Left ventricle myocardium inferior (tissue), 1 donor: ENCODE measurements around the gene THNSL1. TPM values are rescaled to one million over a fixed set of nuclear protein-coding genes. Genes with fewer than 3 reads are reported as not detected.

ENCODE experiments used
- DNase-seq: peaks from one replicate; pipeline ENCODE4 v3.0.0-alpha.2; 2020
- H3K27ac ChIP-seq: fragments of 200-600 bp; replicated peaks from 2 replicates; pipeline ENCODE4 v1.8.0; 2021
- H3K27me3 ChIP-seq: fragments of 200-600 bp; 2 replicates; pipeline ENCODE4 v1.8.0; 2021; ENCODE audit warnings: low read depth
- H3K36me3 ChIP-seq: fragments of 200-600 bp; 2 replicates; pipeline ENCODE4 v1.8.0; 2021
- H3K4me1 ChIP-seq: fragments of 200-600 bp; 2 replicates; pipeline ENCODE4 v1.8.0; 2021
- H3K4me3 ChIP-seq: fragments of 200-600 bp; 2 replicates; pipeline ENCODE4 v1.8.0; 2021; ENCODE audit warnings: mild to moderate bottlenecking, moderate library complexity
- H3K9me3 ChIP-seq: fragments of 200-600 bp; replicated peaks from 2 replicates; pipeline ENCODE4 v1.8.0; 2021
- intact Hi-C: fragments of 100-400 bp; cut with micrococcal nuclease; formaldehyde crosslinking; loops from one replicate; pipeline ENCODE4 v1.11.0; 2022
- total RNA-seq: library from RNA; stranded (reverse); fragmentation: NEBNext Ultra II Directional; extraction: Animal tissue kit (Norgen Biotek cat#: 25700); gene quantifications from one replicate; pipeline ENCODE4 v1.2.1, GENCODE V29; 2021
- TF ChIP-seq, protein P1 (sequence below): fragments of 200-600 bp; IDR thresholded peaks from 2 replicates; pipeline ENCODE4 v1.8.0; 2021; ENCODE audit warnings: antibody characterized with exemption, mild to moderate bottlenecking, borderline replicate concordance
- donor health status: DM: no; HTN: yes; CAD: no; lungs with severe emphysema.

Gene THNSL1
- total RNA-seq, 1 donor from 2014 or later, result 5.3 TPM

DNA sequence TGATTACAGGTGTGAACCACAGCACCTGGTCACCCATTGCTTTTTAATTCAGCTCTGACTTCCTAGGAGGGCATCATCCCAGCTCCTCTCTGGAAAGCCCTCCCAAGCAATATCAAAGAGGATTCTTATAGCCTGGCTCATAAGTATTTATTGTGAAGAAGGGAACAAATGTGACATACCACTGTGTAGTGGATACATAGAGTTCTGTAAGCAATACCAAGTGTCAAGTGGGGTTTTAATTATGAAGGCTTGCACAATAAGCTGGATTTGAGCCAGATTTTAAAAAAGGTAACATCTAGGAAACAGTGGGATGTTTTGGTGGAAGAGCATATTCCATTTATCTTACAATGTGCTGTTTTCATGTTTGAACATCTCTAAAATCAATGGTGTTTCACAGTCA, 45.0 kb upstream of the THNSL1 start:
- Histone ChIP-seq H3K27me3 (no peaks in the 10 kb centered on the region), H3K9me3 (no peaks in the 10 kb centered on the region), H3K27ac (peak overlapping the region; percentile 3), H3K4me3 (no peak overlapping the region), H3K4me1 (peaks cover 29% of the 10 kb centered on the region), H3K36me3 (no peaks in the 10 kb centered on the region)
- DNase-seq, result no peak
- TF ChIP-seq, protein P1, sequence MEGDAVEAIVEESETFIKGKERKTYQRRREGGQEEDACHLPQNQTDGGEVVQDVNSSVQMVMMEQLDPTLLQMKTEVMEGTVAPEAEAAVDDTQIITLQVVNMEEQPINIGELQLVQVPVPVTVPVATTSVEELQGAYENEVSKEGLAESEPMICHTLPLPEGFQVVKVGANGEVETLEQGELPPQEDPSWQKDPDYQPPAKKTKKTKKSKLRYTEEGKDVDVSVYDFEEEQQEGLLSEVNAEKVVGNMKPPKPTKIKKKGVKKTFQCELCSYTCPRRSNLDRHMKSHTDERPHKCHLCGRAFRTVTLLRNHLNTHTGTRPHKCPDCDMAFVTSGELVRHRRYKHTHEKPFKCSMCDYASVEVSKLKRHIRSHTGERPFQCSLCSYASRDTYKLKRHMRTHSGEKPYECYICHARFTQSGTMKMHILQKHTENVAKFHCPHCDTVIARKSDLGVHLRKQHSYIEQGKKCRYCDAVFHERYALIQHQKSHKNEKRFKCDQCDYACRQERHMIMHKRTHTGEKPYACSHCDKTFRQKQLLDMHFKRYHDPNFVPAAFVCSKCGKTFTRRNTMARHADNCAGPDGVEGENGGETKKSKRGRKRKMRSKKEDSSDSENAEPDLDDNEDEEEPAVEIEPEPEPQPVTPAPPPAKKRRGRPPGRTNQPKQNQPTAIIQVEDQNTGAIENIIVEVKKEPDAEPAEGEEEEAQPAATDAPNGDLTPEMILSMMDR, result no peak
- intact Hi-C loops, result no loop called here

DNA sequence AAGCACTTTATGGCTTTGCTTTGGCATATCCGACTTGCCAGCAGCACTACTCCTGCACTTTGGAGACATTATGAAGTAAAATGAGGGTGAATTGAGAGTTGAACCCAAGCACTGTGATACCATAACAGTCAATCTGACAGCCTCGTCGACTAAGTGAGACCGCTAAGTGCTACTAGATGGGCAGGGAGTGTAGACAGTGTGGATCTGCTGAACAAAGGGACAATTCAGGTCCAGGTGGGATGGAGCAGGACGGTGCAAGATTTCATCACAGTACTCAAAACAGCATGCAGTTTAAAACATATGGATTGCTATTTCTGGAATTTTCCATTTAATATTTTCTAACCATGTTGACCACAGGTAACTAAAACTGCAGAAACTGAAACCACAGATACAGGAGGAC, 43.2 kb upstream of the THNSL1 start:
- H3K4me3 ChIP-seq, result no peak overlapping the region
- H3K9me3 ChIP-seq, result no peaks in the 10 kb centered on the region
- TF ChIP-seq, protein P1, result no peak
- H3K27me3 ChIP-seq, result no peaks in the 10 kb centered on the region
- no peak for DNase-seq
- intact Hi-C loops, result no loop called here
- no peak overlapping the region for H3K27ac ChIP-seq
- no peaks in the 10 kb centered on the region for H3K36me3 ChIP-seq
- H3K4me1 ChIP-seq, result peaks cover 33% of the 10 kb centered on the region

DNA sequence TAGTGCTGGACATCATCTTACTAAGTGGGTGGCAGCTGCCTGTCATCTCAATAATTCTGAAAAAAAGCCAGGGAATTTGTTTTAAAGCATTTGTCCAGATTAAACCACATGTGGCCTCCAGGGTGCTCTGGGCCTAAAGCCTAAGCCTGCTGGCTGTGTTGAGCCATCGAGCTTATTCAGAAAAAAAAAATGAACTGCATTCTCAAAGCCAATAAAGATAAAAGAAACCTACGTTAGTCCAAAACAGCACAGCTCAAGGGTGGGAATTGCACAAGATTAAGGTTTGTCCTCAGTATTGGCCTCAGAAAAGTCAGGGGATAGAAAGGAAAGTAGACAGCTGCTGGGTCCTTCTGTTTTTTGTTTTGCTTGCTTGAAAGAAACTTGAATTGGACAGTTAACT, 41.4 kb upstream of the THNSL1 start:
- Histone ChIP-seq H3K4me3 (no peak overlapping the region), H3K27me3 (no peaks in the 10 kb centered on the region), H3K27ac (peak overlapping the region; percentile 74), H3K36me3 (no peaks in the 10 kb centered on the region), H3K9me3 (no peaks in the 10 kb centered on the region), H3K4me1 (peaks cover 35% of the 10 kb centered on the region)
- DNase-seq, result peak; percentile 53
- TF ChIP-seq, protein P1, result peak; percentile 28
- intact Hi-C loops, result no loop called here

DNA sequence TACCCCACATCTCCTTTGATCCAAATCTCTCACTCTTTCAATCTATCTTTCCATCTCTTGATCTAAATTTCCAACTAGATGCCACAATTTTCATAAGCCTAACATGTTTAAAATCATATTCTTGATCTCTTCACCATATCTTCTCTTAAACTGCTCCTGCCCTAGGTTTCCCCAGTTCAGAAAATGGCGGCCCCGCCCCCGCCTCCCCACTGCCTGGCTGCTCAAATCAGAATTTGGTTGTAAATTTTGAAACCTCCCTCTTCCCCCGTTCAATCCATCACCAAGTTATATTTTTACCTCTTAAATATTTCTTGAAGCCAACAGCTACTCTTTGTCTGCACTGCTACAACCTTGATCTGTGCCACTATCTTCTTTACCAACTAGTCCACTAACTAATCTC, 36.7 kb upstream of the THNSL1 start:
- Histone ChIP-seq H3K36me3 (no peaks in the 10 kb centered on the region), H3K4me3 (no peak overlapping the region), H3K9me3 (no peaks in the 10 kb centered on the region), H3K27ac (peak overlapping the region; percentile 52), H3K4me1 (peaks cover 45% of the 10 kb centered on the region), H3K27me3 (no peaks in the 10 kb centered on the region)
- DNase-seq, result no peak
- intact Hi-C loops, result loop anchor here (10.0 kb wide), 1 partner anchor 335 kb away; no protein-coding TSS in a partner anchor
- TF ChIP-seq, protein P1, result no peak

DNA sequence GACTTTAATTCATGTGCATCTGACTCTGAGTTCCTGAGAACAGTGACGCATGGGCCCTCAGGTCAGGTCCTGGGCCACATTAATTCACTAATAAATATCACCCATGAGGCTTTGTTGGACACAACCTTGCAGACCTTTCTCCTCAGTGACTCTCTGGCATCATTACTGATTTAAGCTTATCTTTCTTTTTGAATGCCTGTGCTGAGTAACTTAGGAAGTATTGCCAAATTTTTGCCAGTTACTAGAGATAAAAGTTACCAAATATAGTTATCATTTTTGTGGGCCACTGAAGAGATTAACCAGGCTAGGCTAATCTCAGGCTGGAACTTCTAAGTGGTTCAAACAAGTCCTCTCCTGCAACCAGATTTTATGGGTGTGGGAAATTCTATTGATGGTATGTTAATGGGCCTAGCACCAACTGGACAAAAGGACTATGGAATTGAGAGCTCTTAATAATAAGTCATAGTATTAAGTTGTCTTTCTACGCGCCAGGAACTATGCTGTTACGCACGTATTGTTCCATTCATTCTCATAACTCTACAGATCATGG, 35.2 kb upstream of the THNSL1 start:
- intact Hi-C loops, result loop anchor here (10.0 kb wide), 1 partner anchor 336 kb away; no protein-coding TSS in a partner anchor
- Histone ChIP-seq H3K9me3 (no peaks in the 10 kb centered on the region), H3K27me3 (no peaks in the 10 kb centered on the region), H3K4me1 (peaks cover 38% of the 10 kb centered on the region), H3K36me3 (no peaks in the 10 kb centered on the region), H3K4me3 (no peak overlapping the region), H3K27ac (peak overlapping the region; percentile 59)
- DNase-seq, result no peak
- TF ChIP-seq, protein P1, result no peak
